A673 (cell line): ENCODE data around the gene ZC3H12C. TPM values are rescaled to one million over a fixed set of nuclear protein-coding genes. Genes with fewer than 3 reads are reported as not detected.
A peak's percentile ranks its signal among the peaks of the same experiment; 100 is the strongest.

Experiments
- BruUV-seq: library from RNA; stranded (reverse); fragments of 400-500 nt; replicated peaks from 2 replicates; lab custom pipeline; 2021; lab: Mats Ljungman, UMichigan
- CTCF ChIA-PET: fragments of 300-600 bp; sonication (Branson Sonifier 250); formaldehyde crosslinking; loops from one replicate; lab custom pipeline; 2022; ENCODE audit warnings: antibody characterized with exemption; lab: Charles Lee
- POLR2A ChIA-PET: fragments of 300-600 bp; sonication (Branson Sonifier 250); formaldehyde crosslinking; loops from one replicate; lab custom pipeline; 2022; ENCODE audit warnings: antibody characterized with exemption; ENCODE audit not compliant: low non-redundant PET; lab: Charles Lee
- DNase-seq: peaks from one replicate; pipeline ENCODE4 v3.0.0-alpha.2; 2015; ENCODE audit warnings: low spot score
- H3K27ac ChIP-seq: fragments of 200-600 bp; sonication (generic); 2 replicates; pipeline ENCODE4 v1.5.1; 2016; ENCODE audit warnings: mixed run types, low read depth, mild to moderate bottlenecking, mixed read lengths, antibody characterized with exemption, low read length; ENCODE audit not compliant: poor library complexity, severe bottlenecking
- H3K27me3 ChIP-seq: fragments of 200-600 bp; sonication (generic); replicated peaks from 2 replicates; pipeline ENCODE4 v1.6.1; 2017; ENCODE audit warnings: mixed run types, low read depth, mild to moderate bottlenecking, mixed read lengths, antibody characterized with exemption, low read length; ENCODE audit not compliant: insufficient read depth, poor library complexity
- H3K36me3 ChIP-seq: fragments of 200-600 bp; sonication (generic); 2 replicates; pipeline ENCODE4 v1.6.1; 2016; ENCODE audit warnings: mixed run types, mild to moderate bottlenecking, mixed read lengths, antibody characterized with exemption, low read length; ENCODE audit not compliant: insufficient read depth, poor library complexity, severe bottlenecking
- H3K4me1 ChIP-seq: fragments of 200-600 bp; sonication (generic); 2 replicates; pipeline ENCODE4 v1.6.1; 2017; ENCODE audit warnings: mixed run types, mild to moderate bottlenecking, mixed read lengths, antibody characterized with exemption, low read length; ENCODE audit not compliant: insufficient read depth, poor library complexity, severe bottlenecking
- H3K4me3 ChIP-seq: fragments of 200-600 bp; sonication (generic); 2 replicates; pipeline ENCODE4 v1.5.1; 2016; ENCODE audit warnings: low read depth, mixed run types, mild to moderate bottlenecking, mixed read lengths, low read length; ENCODE audit not compliant: poor library complexity, severe bottlenecking
- H3K9me3 ChIP-seq: fragments of 200-600 bp; sonication (generic); 2 replicates; pipeline ENCODE4 v1.6.1; 2016; ENCODE audit warnings: mixed run types, low read depth, mild to moderate bottlenecking, mixed read lengths, antibody characterized with exemption, low read length; ENCODE audit not compliant: poor library complexity, severe bottlenecking
- CTCF ChIP-seq: fragments of 300-800, 200-600 bp; sonication (generic); conservative IDR thresholded peaks from 2 replicates; pipeline ENCODE4 v1.5.1; 2017; ENCODE audit warnings: low read depth, mild to moderate bottlenecking, antibody characterized with exemption, low read length, moderate library complexity, mixed read lengths
- EZH2 ChIP-seq: fragments of 200-600 bp; sonication (generic); IDR thresholded peaks from 2 replicates; pipeline ENCODE4 v1.6.1; 2017; ENCODE audit warnings: borderline replicate concordance, low read depth, mild to moderate bottlenecking, mixed read lengths, antibody characterized with exemption, low read length; ENCODE audit not compliant: poor library complexity, severe bottlenecking
- intact Hi-C: fragments of 100-400 bp; cut with micrococcal nuclease; formaldehyde crosslinking; loops from one replicate; pipeline ENCODE4 v1.10.0; 2022; ENCODE audit not compliant: unreplicated experiment
- total RNA-seq: library from RNA; stranded (reverse); gene quantifications from 2 replicates; pipeline ENCODE4 v1.2.3, GENCODE V29; 2021

Gene ZC3H12C
- total RNA-seq, 1 experiment from 2014 or later: 21.7 TPM

GRCh38 chr11:110148775-110149744 lies 55.9 kb downstream of the ZC3H12C start:
- Histone ChIP-seq H3K4me1 (peaks cover 42% of the 10 kb centered on the region), H3K9me3 (no peaks in the 10 kb centered on the region), H3K27me3 (no peaks in the 10 kb centered on the region), H3K36me3 (no peaks in the 10 kb centered on the region), H3K27ac (peak overlapping the region; percentile 6), H3K4me3 (no peak overlapping the region)
- CTCF ChIA-PET: no interaction called here
- TF ChIP-seq EZH2: no peak
- no peak for TF ChIP-seq CTCF
- no TSS peak for BruUV-seq
- DNase-seq: peak; percentile 55
- intact Hi-C loops: no loop called here
- POLR2A ChIA-PET: interaction anchor here (0.6 kb wide), 1 partner anchor 140 kb away, joined by 4 read pairs; no protein-coding TSS in a partner anchor

DNA sequence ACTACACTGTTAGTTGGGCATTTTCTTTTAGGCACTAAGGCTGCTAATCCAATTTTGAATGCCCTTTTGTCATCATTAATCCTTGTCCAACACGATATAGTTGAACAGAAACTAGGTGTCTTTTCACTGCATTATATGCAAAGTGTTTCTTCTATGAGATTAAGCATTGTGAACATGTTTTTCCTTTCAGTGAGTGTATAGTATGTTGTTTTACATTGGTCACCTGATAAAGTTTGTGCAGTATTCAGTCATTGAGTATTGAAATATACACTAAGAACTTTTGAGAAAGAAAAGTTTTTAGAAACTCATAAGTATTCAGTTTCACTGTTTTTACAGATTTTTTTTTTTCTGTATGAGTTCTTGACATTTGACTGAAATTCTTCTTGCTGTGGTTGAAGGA lies 59.0 kb downstream of the ZC3H12C start:
- H3K36me3 ChIP-seq: no peaks in the 10 kb centered on the region
- TF ChIP-seq EZH2 (no peak), CTCF (no peak)
- intact Hi-C loops: no loop called here
- H3K4me3 ChIP-seq: no peak overlapping the region
- ChIA-PET POLR2A (no interaction called here), CTCF (no interaction called here)
- H3K27me3 ChIP-seq: no peaks in the 10 kb centered on the region
- H3K27ac ChIP-seq: no peak overlapping the region
- no peaks in the 10 kb centered on the region for H3K9me3 ChIP-seq
- DNase-seq: no peak
- H3K4me1 ChIP-seq: peaks cover 38% of the 10 kb centered on the region
- no TSS peak for BruUV-seq

DNA sequence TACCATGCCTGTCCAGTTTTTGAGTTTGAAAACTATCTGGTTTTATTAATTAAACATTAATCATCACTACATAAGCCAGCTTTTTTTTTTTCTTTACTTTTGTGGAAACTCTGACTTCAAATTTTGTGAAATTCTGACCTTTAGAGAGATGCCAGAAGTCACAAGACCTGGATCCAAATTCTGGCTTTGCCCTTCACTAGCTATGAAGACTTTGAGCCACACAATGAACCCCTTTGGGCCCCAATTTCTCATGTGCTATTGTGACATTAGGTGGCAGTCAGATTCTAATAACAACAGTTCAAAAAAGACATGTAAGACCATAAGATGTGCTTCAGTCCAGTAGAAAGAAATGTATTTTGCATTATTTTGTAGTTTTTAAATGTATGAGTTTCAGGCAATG lies 60.3 kb downstream of the ZC3H12C start:
- H3K36me3 ChIP-seq: no peaks in the 10 kb centered on the region
- intact Hi-C loops: no loop called here
- H3K9me3 ChIP-seq: no peaks in the 10 kb centered on the region
- H3K4me3 ChIP-seq: no peak overlapping the region
- ChIA-PET CTCF (no interaction called here), POLR2A (no interaction called here)
- no peak overlapping the region for H3K27ac ChIP-seq
- BruUV-seq: no TSS peak
- peaks cover 29% of the 10 kb centered on the region for H3K4me1 ChIP-seq
- TF ChIP-seq EZH2 (no peak), CTCF (no peak)
- H3K27me3 ChIP-seq: no peaks in the 10 kb centered on the region
- DNase-seq: no peak
